Upper lobe of left lung (tissue), 4 donors: ENCODE data around the gene OTUB1.

ENCODE experiments used
- CTCF ChIP-seq, 6 experiments: fragments of 450-650 bp in 4 of 6; fragments of 200-600 bp in 2 of 6; sonication (generic) in 2 of 6; IDR thresholded peaks; one replicate each; pipeline ENCODE4 v1.5.1; 2016 to 2019; ENCODE audit warnings: antibody characterized with exemption in 6 of 6
- POLR2A ChIP-seq, 4 donors: fragments of 450-650 bp; IDR thresholded peaks; one replicate each; pipeline ENCODE4 v1.5.1; 2016 to 2017; ENCODE audit warnings: antibody characterized with exemption in 4 of 4, mild to moderate bottlenecking in 2 of 4

DNA sequence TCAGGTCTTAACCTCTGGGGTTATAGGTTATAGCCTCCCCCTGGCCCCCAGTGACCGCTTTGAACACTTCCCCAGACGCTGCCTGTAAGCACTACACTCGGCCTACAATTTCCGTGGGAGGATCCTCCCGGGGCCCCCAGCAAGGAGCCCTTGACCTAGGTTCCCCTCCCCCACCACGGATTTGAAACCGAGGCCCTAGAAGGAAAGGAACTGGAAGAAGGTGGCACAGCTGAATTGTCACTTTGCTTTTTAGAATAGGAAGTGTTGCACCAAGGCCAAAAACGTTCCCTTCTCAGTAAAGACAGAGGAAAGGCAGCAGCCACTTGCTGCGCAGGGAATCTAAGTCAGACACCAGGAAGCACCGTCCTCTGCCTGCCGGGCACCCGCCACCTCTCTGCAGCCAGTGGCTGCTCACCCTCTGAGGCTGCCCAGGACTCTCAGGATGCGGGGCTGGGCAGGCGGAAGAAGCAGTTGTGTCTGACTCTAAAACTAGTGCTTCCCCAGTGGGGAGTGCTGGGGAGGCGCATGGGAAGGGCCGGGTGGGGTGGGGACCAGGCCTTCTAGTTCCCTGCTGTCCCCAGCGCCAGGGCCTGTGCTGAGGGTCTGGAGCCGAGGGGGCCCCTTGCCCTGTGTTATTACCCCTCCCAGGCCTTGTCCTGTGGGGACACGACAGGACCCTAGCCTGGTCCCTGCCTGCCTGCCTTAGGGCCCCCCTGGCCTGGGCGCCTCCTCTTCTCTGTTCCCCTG is 41.6 kb downstream of the OTUB1 start:
- TF ChIP-seq CTCF (IDR thresholded peaks at IDR 0.05) (no peak), POLR2A (IDR thresholded peaks at IDR 0.05) (no peak)
